ENCODE results near the gene DNAL4. TPM values are rescaled to one million over a fixed set of nuclear protein-coding genes. Genes with fewer than 3 reads are reported as not detected.

Gene DNAL4
- total RNA-seq, 8 experiments from 2014 or later = 11.7 to 41.8 (median 23.5) TPM

- Histone ChIP-seq H3K27ac (no peak overlapping the region), H3K4me1 (replicated peaks in 1 of 2) (peaks cover 0 to under 1% of the 10 kb centered on the region in 2 donors), H3K4me3 (no peak overlapping the region)
- in situ Hi-C loops (cut with MboI; ENCODE audit: low pct_unique_long_range_greater_than_20kb in 2 of 9, low sequenced_read_pairs in 9 of 9, unreplicated experiment in 9 of 9) = no loop called here
- ATAC-seq (replicated peaks in 6 of 8) = no peak
- WGBS, 10 experiments = 80 to 100% (median 95%) methylated on average over 1 to 11 of the region's 18 CpGs; no CpG with 5 or more reads in 5 of the 10 experiments
Observed at GRCh38 chr22:38738475-38739070, 55.4 kb downstream of the DNAL4 start.

- in situ Hi-C loops (cut with MboI; ENCODE audit: low pct_unique_long_range_greater_than_20kb in 2 of 9, low sequenced_read_pairs in 9 of 9, unreplicated experiment in 9 of 9) = no loop called here
- Histone ChIP-seq H3K27ac (no peak overlapping the region), H3K4me3 (no peak overlapping the region), H3K4me1 (replicated peaks in 1 of 2) (peaks cover 0 to 2% of the 10 kb centered on the region in 2 donors)
- no peak for ATAC-seq (replicated peaks in 6 of 8)
- WGBS, 10 experiments = 60 to 100% (median 88%) methylated on average over 1 to 9 of the region's 21 CpGs; no CpG with 5 or more reads in 2 of the 10 experiments
Observed at GRCh38 chr22:38737302-38738060, 56.5 kb downstream of the DNAL4 start.

- ATAC-seq (replicated peaks in 6 of 8) = no peak
Observed at GRCh38 chr22:38736257-38736570, 57.7 kb downstream of the DNAL4 start.

GRCh38 chr22:38735465-38736256 is 58.3 kb downstream of the DNAL4 start:
- H3K27ac ChIP-seq = no peak overlapping the region
- no peak overlapping the region for H3K4me3 ChIP-seq
- ATAC-seq (replicated peaks in 6 of 8) = no peak
- 80 to 100% (median 85%) methylated on average over 1 to 5 of the region's 15 CpGs; no CpG with 5 or more reads in 3 of the 10 experiments for WGBS, 10 experiments
- in situ Hi-C loops (cut with MboI; ENCODE audit: low pct_unique_long_range_greater_than_20kb in 2 of 9, low sequenced_read_pairs in 9 of 9, unreplicated experiment in 9 of 9) = no loop called here
- peaks cover 0 to 7% of the 10 kb centered on the region in 2 donors for H3K4me1 ChIP-seq (replicated peaks in 1 of 2)

More at GRCh38 chr22:38736257-38736570, 57.7 kb downstream of the DNAL4 start:
- WGBS, 10 experiments = 67 to 100% (median 86%) methylated on average over 1 to 4 of the region's 7 CpGs; no CpG with 5 or more reads in 5 of the 10 experiments
- peaks cover 0 to 7% of the 10 kb centered on the region in 2 donors for H3K4me1 ChIP-seq (replicated peaks in 1 of 2)
- no peak overlapping the region for H3K4me3 ChIP-seq
- H3K27ac ChIP-seq = no peak overlapping the region
- in situ Hi-C loops (cut with MboI; ENCODE audit: low pct_unique_long_range_greater_than_20kb in 2 of 9, low sequenced_read_pairs in 9 of 9, unreplicated experiment in 9 of 9) = no loop called here

GRCh38 chr22:38735126-38735464 is 58.8 kb downstream of the DNAL4 start:
- peaks cover 0 to 7% of the 10 kb centered on the region in 2 donors for H3K4me1 ChIP-seq (replicated peaks in 1 of 2)
- WGBS, 10 experiments = no CpG with 5 or more reads among the region's 7 CpGs
- H3K27ac ChIP-seq = no peak overlapping the region
- no peak for ATAC-seq (replicated peaks in 6 of 8)
- in situ Hi-C loops (cut with MboI; ENCODE audit: low pct_unique_long_range_greater_than_20kb in 2 of 9, low sequenced_read_pairs in 9 of 9, unreplicated experiment in 9 of 9) = no loop called here
- no peak overlapping the region for H3K4me3 ChIP-seq

GRCh38 chr22:38734421-38735100 is 59.4 kb downstream of the DNAL4 start:
- in situ Hi-C loops (cut with MboI; ENCODE audit: low pct_unique_long_range_greater_than_20kb in 2 of 9, low sequenced_read_pairs in 9 of 9, unreplicated experiment in 9 of 9) = no loop called here
- no peak overlapping the region for H3K27ac ChIP-seq
- no peak overlapping the region for H3K4me3 ChIP-seq
- ATAC-seq (replicated peaks in 6 of 8) = no peak
- H3K4me1 ChIP-seq (replicated peaks in 1 of 2) = peaks cover 0 to 7% of the 10 kb centered on the region in 2 donors
- 40 to 100% (median 87%) methylated on average over 1 to 4 of the region's 13 CpGs; no CpG with 5 or more reads in 4 of the 10 experiments for WGBS, 10 experiments

GRCh38 chr22:38733724-38734381 is 60.1 kb downstream of the DNAL4 start:
- peak in 3 of 8 experiments; percentile 1 to 6 (median 4) for ATAC-seq (replicated peaks in 6 of 8)
- H3K27ac ChIP-seq = peak overlapping the region in 1 of 2 donors; percentile 38
- in situ Hi-C loops (cut with MboI; ENCODE audit: low pct_unique_long_range_greater_than_20kb in 2 of 9, low sequenced_read_pairs in 9 of 9, unreplicated experiment in 9 of 9) = no loop called here
- 67 to 100% (median 100%) methylated on average over 1 to 4 of the region's 8 CpGs; no CpG with 5 or more reads in 4 of the 10 experiments for WGBS, 10 experiments
- peaks cover 0 to 7% of the 10 kb centered on the region in 2 donors for H3K4me1 ChIP-seq (replicated peaks in 1 of 2)
- H3K4me3 ChIP-seq = no peak overlapping the region

GRCh38 chr22:38733329-38733723 is 60.6 kb downstream of the DNAL4 start:
- in situ Hi-C loops (cut with MboI; ENCODE audit: low pct_unique_long_range_greater_than_20kb in 2 of 9, low sequenced_read_pairs in 9 of 9, unreplicated experiment in 9 of 9) = no loop called here
- ATAC-seq (replicated peaks in 6 of 8) = peak; percentile 14 to 57 (median 44)
- Histone ChIP-seq H3K27ac (no peak overlapping the region), H3K4me1 (replicated peaks in 1 of 2) (peaks cover 0 to 7% of the 10 kb centered on the region in 2 donors), H3K4me3 (no peak overlapping the region)
- WGBS, 10 experiments = 7 to 100% (median 71%) methylated on average over 1 to 3 of the region's 4 CpGs; no CpG with 5 or more reads in 5 of the 10 experiments

- ATAC-seq (replicated peaks in 6 of 8) = peak in 5 of 8 experiments; percentile 13 to 73 (median 35)
- in situ Hi-C loops (cut with MboI; ENCODE audit: low pct_unique_long_range_greater_than_20kb in 2 of 9, low sequenced_read_pairs in 9 of 9, unreplicated experiment in 9 of 9) = no loop called here
- WGBS, 10 experiments = 90 to 100% (median 93%) methylated on average over 1 to 3 of the region's 13 CpGs; no CpG with 5 or more reads in 5 of the 10 experiments
- H3K4me1 ChIP-seq (replicated peaks in 1 of 2) = peaks cover 0 to 7% of the 10 kb centered on the region in 2 donors
- H3K4me3 ChIP-seq = no peak overlapping the region
- H3K27ac ChIP-seq = no peak overlapping the region
Observed at GRCh38 chr22:38732251-38732815, 61.6 kb downstream of the DNAL4 start.

- in situ Hi-C loops (cut with MboI; ENCODE audit: low pct_unique_long_range_greater_than_20kb in 2 of 9, low sequenced_read_pairs in 9 of 9, unreplicated experiment in 9 of 9) = no loop called here
- Histone ChIP-seq H3K4me3 (no peak overlapping the region), H3K27ac (no peak overlapping the region), H3K4me1 (replicated peaks in 1 of 2) (peaks cover 0 to 7% of the 10 kb centered on the region in 2 donors)
- WGBS, 10 experiments = 83 to 100% (median 100%) methylated on average over 1 to 3 of the region's 6 CpGs; no CpG with 5 or more reads in 7 of the 10 experiments
- ATAC-seq (replicated peaks in 6 of 8) = peak in 3 of 8 experiments; percentile 3 to 7 (median 5)
Observed at GRCh38 chr22:38731703-38732161, 62.2 kb downstream of the DNAL4 start.

- ATAC-seq (replicated peaks in 6 of 8) = peak in 1 of 8 experiments; percentile 4
- H3K4me3 ChIP-seq = no peak overlapping the region
- no peak overlapping the region for H3K27ac ChIP-seq
- H3K4me1 ChIP-seq (replicated peaks in 1 of 2) = peaks cover 0 to 7% of the 10 kb centered on the region in 2 donors
- in situ Hi-C loops (cut with MboI; ENCODE audit: low pct_unique_long_range_greater_than_20kb in 2 of 9, low sequenced_read_pairs in 9 of 9, unreplicated experiment in 9 of 9) = no loop called here
- 100% methylated on average over 1 of the region's 13 CpGs; no CpG with 5 or more reads in 8 of the 10 experiments for WGBS, 10 experiments
Observed at GRCh38 chr22:38730411-38730871, 63.5 kb downstream of the DNAL4 start.

GRCh38 chr22:38729946-38730345 is 64.0 kb downstream of the DNAL4 start:
- in situ Hi-C loops (cut with MboI; ENCODE audit: low pct_unique_long_range_greater_than_20kb in 2 of 9, low sequenced_read_pairs in 9 of 9, unreplicated experiment in 9 of 9) = no loop called here
- ATAC-seq (replicated peaks in 6 of 8) = no peak
- Histone ChIP-seq H3K4me3 (no peak overlapping the region), H3K27ac (no peak overlapping the region), H3K4me1 (replicated peaks in 1 of 2) (peaks cover 0 to 7% of the 10 kb centered on the region in 2 donors)
- 100% methylated on average over 1 to 3 of the region's 6 CpGs; no CpG with 5 or more reads in 8 of the 10 experiments for WGBS, 10 experiments
